ENCODE measurements around the gene KRTAP1-5.

Gene KRTAP1-5

GRCh38 chr17:41018541-41018940 is 8.5 kb downstream of the KRTAP1-5 start:
- TF ChIP-seq, protein P1, sequence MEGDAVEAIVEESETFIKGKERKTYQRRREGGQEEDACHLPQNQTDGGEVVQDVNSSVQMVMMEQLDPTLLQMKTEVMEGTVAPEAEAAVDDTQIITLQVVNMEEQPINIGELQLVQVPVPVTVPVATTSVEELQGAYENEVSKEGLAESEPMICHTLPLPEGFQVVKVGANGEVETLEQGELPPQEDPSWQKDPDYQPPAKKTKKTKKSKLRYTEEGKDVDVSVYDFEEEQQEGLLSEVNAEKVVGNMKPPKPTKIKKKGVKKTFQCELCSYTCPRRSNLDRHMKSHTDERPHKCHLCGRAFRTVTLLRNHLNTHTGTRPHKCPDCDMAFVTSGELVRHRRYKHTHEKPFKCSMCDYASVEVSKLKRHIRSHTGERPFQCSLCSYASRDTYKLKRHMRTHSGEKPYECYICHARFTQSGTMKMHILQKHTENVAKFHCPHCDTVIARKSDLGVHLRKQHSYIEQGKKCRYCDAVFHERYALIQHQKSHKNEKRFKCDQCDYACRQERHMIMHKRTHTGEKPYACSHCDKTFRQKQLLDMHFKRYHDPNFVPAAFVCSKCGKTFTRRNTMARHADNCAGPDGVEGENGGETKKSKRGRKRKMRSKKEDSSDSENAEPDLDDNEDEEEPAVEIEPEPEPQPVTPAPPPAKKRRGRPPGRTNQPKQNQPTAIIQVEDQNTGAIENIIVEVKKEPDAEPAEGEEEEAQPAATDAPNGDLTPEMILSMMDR (IDR thresholded peaks at IDR 0.05; ENCODE audit: insufficient read depth, low read length, poor library complexity, severe bottlenecking) = no peak
- Histone ChIP-seq H3K4me3 (replicated peaks; ENCODE audit: low read depth, low read length) (no peak overlapping the region), H3K36me3 (ENCODE audit: control insufficient read depth, insufficient read depth, low read length) (no peaks in the 10 kb centered on the region), H3K27me3 (replicated peaks; ENCODE audit: control insufficient read depth, insufficient read depth, low read length) (no peaks in the 10 kb centered on the region)
- DNase-seq (ENCODE audit: extremely low read depth, insufficient read length) = no peak

DNA sequence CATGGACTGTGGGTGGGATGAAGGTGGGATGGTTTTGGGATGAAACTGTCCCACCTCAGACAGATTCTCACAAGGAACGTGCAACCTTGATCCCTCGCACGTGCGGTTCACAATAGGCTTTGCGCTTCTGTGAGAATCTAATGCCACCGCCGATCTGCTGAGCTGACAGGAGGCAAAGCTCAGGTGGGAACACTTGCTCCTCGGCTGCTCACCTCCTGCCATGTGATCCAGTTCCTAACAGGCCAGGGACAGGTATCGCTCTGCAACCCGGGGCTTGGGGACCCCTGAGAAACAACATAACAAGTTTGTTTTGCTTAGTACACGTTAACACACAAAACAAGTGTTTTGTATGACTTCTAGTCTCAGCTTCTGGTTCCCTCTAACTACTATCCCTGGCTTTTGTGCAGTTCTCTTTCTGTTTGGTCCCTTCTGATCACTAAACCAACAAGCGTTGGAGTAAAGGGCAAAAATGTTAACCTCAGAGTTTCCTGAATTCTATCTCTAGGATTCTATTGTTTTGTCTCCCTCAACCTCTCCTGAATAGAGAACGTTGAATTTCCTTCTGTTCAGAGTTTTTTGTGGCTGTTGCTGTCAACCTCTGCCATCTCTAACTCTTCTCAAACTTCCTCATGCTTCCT is 10.3 kb downstream of the KRTAP1-5 start:
- TF ChIP-seq, protein P1 (IDR thresholded peaks at IDR 0.05; ENCODE audit: insufficient read depth, low read length, poor library complexity, severe bottlenecking) = no peak
- Histone ChIP-seq H3K4me3 (replicated peaks; ENCODE audit: low read depth, low read length) (no peak overlapping the region), H3K36me3 (ENCODE audit: control insufficient read depth, insufficient read depth, low read length) (no peaks in the 10 kb centered on the region), H3K27me3 (replicated peaks; ENCODE audit: control insufficient read depth, insufficient read depth, low read length) (no peaks in the 10 kb centered on the region)
- no peak for DNase-seq (ENCODE audit: extremely low read depth, insufficient read length)

DNA sequence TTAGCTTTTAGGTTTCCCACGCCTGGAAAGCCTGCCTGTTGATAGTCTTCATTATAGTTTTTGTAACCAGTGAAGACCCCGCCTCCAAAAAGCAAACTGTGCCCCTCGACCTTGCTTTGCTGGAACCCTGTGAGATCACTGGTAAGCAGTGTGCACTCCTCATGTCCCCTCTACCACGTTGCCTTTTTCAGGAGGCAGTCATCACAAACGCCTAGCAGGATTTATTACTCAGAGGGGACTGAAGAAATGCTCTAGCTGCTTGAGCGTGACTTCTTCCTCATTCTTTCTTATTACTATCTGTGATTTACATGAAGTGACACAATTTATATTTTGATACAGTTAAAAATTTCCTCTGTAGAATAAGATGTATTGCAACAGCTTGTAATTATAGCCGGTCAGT is 11.6 kb downstream of the KRTAP1-5 start:
- no peak overlapping the region for H3K4me3 ChIP-seq (replicated peaks; ENCODE audit: low read depth, low read length)
- H3K27me3 ChIP-seq (replicated peaks; ENCODE audit: control insufficient read depth, insufficient read depth, low read length) = no peaks in the 10 kb centered on the region
- DNase-seq (ENCODE audit: extremely low read depth, insufficient read length) = no peak
- H3K36me3 ChIP-seq (ENCODE audit: control insufficient read depth, insufficient read depth, low read length) = no peaks in the 10 kb centered on the region
- TF ChIP-seq, protein P1 (IDR thresholded peaks at IDR 0.05; ENCODE audit: insufficient read depth, low read length, poor library complexity, severe bottlenecking) = no peak

- no peaks in the 10 kb centered on the region for H3K27me3 ChIP-seq (replicated peaks; ENCODE audit: control insufficient read depth, insufficient read depth, low read length)
- H3K4me3 ChIP-seq (replicated peaks; ENCODE audit: low read depth, low read length) = no peak overlapping the region
- H3K36me3 ChIP-seq (ENCODE audit: control insufficient read depth, insufficient read depth, low read length) = no peaks in the 10 kb centered on the region
- TF ChIP-seq, protein P1 (IDR thresholded peaks at IDR 0.05; ENCODE audit: insufficient read depth, low read length, poor library complexity, severe bottlenecking) = no peak
- no peak for DNase-seq (ENCODE audit: extremely low read depth, insufficient read length)
Measured at GRCh38 chr17:41013606-41014005, 13.4 kb downstream of the KRTAP1-5 start.

DNA sequence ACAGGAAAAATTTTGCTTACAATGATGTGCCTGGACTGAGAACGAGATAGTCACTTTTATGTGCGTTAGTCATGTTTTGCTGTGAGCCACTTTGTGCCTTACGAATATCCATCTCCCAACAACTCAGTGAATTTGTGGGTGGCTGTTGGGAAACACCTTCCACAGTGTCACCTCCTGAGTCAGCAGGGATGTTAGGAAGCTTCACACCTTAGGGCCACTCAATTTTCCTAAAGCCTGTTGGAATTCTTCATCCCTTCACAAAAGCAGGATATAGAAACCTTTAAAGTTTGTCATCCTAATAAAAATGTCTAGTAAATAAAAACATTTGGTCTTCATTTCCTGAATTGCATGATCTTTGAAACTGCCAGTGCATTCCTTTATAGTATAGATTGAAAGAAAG is 13.8 kb downstream of the KRTAP1-5 start:
- no peaks in the 10 kb centered on the region for H3K36me3 ChIP-seq (ENCODE audit: control insufficient read depth, insufficient read depth, low read length)
- DNase-seq (ENCODE audit: extremely low read depth, insufficient read length) = no peak
- H3K4me3 ChIP-seq (replicated peaks; ENCODE audit: low read depth, low read length) = no peak overlapping the region
- H3K27me3 ChIP-seq (replicated peaks; ENCODE audit: control insufficient read depth, insufficient read depth, low read length) = no peaks in the 10 kb centered on the region
- TF ChIP-seq, protein P1 (IDR thresholded peaks at IDR 0.05; ENCODE audit: insufficient read depth, low read length, poor library complexity, severe bottlenecking) = no peak

Data from GM06990 (cell line).